Panc1 (cell line): ENCODE data around the gene BTRC. TPM values are rescaled to one million over a fixed set of nuclear protein-coding genes. Genes with fewer than 3 reads are reported as not detected.

Experiments used
- ATAC-seq: fragments of 200-7000 bp; cut with Tn5 transposase; 2 replicates; pipeline ENCODE4 v1.9.1; 2020; ENCODE audit warnings: mild to moderate bottlenecking, moderate library complexity
- BruUV-seq: library from RNA; stranded (reverse); fragments of 400-500 nt; replicated peaks from 2 replicates; lab custom pipeline; 2021; lab: Mats Ljungman, UMichigan
- CTCF ChIA-PET: fragments of 300-600 bp; sonication (Branson Sonifier 250); formaldehyde crosslinking; loops from one replicate; lab custom pipeline; 2022; ENCODE audit warnings: antibody characterized with exemption; lab: Charles Lee
- POLR2A ChIA-PET: fragments of 300-600 bp; sonication (Branson Sonifier 250); formaldehyde crosslinking; loops from one replicate; lab custom pipeline; 2022; ENCODE audit warnings: antibody characterized with exemption; lab: Charles Lee
- DNase-seq: peaks from one replicate; pipeline ENCODE4 v3.0.0-alpha.2; 2010; ENCODE audit warnings: low read depth, low spot score
- H3K27ac ChIP-seq: 2 replicates; pipeline ENCODE4 v1.5.1; 2011; ENCODE audit warnings: mild to moderate bottlenecking, low read length, inconsistent platforms
- H3K27me3 ChIP-seq: fragments of 200-500 bp; sonication (Bioruptor generic); 2 replicates; pipeline ENCODE4 v1.6.0; 2014; ENCODE audit warnings: low read length, inconsistent platforms; ENCODE audit not compliant: control insufficient read depth, insufficient read depth
- H3K36me3 ChIP-seq: fragments of 200-500 bp; sonication (Bioruptor generic); 2 replicates; pipeline ENCODE4 v1.5.1; 2014; ENCODE audit warnings: inconsistent platforms, mild to moderate bottlenecking, low read length, moderate library complexity; ENCODE audit not compliant: control insufficient read depth, insufficient read depth
- H3K4me1 ChIP-seq: 2 replicates; pipeline ENCODE4 v1.5.1; 2011; ENCODE audit warnings: inconsistent platforms, mild to moderate bottlenecking, low read length, moderate library complexity; ENCODE audit not compliant: control insufficient read depth, insufficient read depth
- H3K4me3 ChIP-seq, 2 experiments: 2 replicates each; pipeline ENCODE4 v1.5.1; 2011 to 2012; ENCODE audit warnings: low read depth in 2 of 2, low read length in 2 of 2, mild to moderate bottlenecking in 2 of 2, inconsistent platforms in 1 of 2, moderate library complexity in 1 of 2
- H3K9me3 ChIP-seq: fragments of 200-500 bp; sonication (Bioruptor generic); 2 replicates; pipeline ENCODE4 v1.5.1; 2014; ENCODE audit warnings: low read depth, mild to moderate bottlenecking, inconsistent platforms, low read length, moderate library complexity; ENCODE audit not compliant: control insufficient read depth, insufficient read depth
- CTCF ChIP-seq: fragments of 450-650 bp; IDR thresholded peaks from 2 replicates; pipeline ENCODE4 v1.5.1; 2017; ENCODE audit warnings: mild to moderate bottlenecking
- POLR2AphosphoS5 ChIP-seq: IDR thresholded peaks from 2 replicates; pipeline ENCODE4 v1.6.1; 2012; ENCODE audit warnings: mild to moderate bottlenecking, low read depth, low read length, moderate library complexity
- REST ChIP-seq, 2 experiments: IDR thresholded peaks; 2 replicates each; pipeline ENCODE4 v1.6.1; 2011 to 2012; ENCODE audit warnings: low read depth in 2 of 2, control low read depth in 1 of 2, low read length in 1 of 2, mild to moderate bottlenecking in 1 of 2, moderate library complexity in 1 of 2; ENCODE audit not compliant: insufficient read depth in 1 of 2
- SIN3A ChIP-seq: IDR thresholded peaks from 2 replicates; pipeline ENCODE4 v1.6.1; 2012; ENCODE audit warnings: low read depth, mild to moderate bottlenecking, low read length, moderate library complexity, borderline replicate concordance; ENCODE audit not compliant: insufficient read depth
- TCF7L2 ChIP-seq: IDR thresholded peaks from 2 replicates; pipeline ENCODE4 v1.6.1; 2011; ENCODE audit warnings: mild to moderate bottlenecking, low read depth, low read length, inconsistent platforms
- in situ Hi-C: cut with HindIII; loops from 2 replicates; pipeline ENCODE4 v1.10.0; 2016; ENCODE audit warnings: low sequenced_read_pairs, low pct_unique_long_range_greater_than_20kb
- intact Hi-C: fragments of 100-400 bp; cut with micrococcal nuclease; formaldehyde crosslinking; loops from one replicate; pipeline ENCODE4 v1.10.0; 2022; ENCODE audit not compliant: unreplicated experiment
- total RNA-seq: library from RNA; stranded (reverse); gene quantifications from one replicate; pipeline ENCODE4 v1.2.1, GENCODE V29; 2021; ENCODE audit not compliant: unreplicated experiment

The BTRC gene
- total RNA-seq, 1 experiment from 2014 or later = 22.1 TPM

- Histone ChIP-seq H3K4me1 (peaks cover 7% of the 10 kb centered on the region; the same call in 1 of the 2 replicates), H3K27ac (no peak overlapping the region), H3K27me3 (peaks cover 3% of the 10 kb centered on the region; the same call in 1 of the 2 replicates), H3K9me3 (no peaks in the 10 kb centered on the region), H3K36me3 (no peaks in the 10 kb centered on the region), H3K4me3 (no peak overlapping the region)
- ATAC-seq (no peak), DNase-seq (no peak)
- CTCF ChIA-PET = interaction anchor here (0.6 kb wide), 1 partner anchor 505 kb away, joined by 6 read pairs; no protein-coding TSS in a partner anchor
- POLR2A ChIA-PET = interaction anchor here (0.7 kb wide), 1 partner anchor 1104 kb away, joined by 3 read pairs; no protein-coding TSS in a partner anchor
- in situ Hi-C loops (no loop called here), intact Hi-C loops (no loop called here)
- no peak for TF ChIP-seq POLR2AphosphoS5
- no peak for TF ChIP-seq CTCF
- no peak for TF ChIP-seq TCF7L2
- TF ChIP-seq REST (IDR thresholded peaks at IDR 0.05; ENCODE audit: insufficient read depth in 1 of 2, low read depth in 2 of 2, low read length in 1 of 2) = no peak
- no peak for TF ChIP-seq SIN3A
- no TSS peak for BruUV-seq
Measured at GRCh38 chr10:101572126-101572525, 218.2 kb downstream of the BTRC start.

- Histone ChIP-seq H3K4me1 (peaks cover 7% of the 10 kb centered on the region; the same call in 1 of the 2 replicates), H3K27ac (no peak overlapping the region), H3K36me3 (no peaks in the 10 kb centered on the region), H3K27me3 (no peaks in the 10 kb centered on the region), H3K4me3 (no peak overlapping the region), H3K9me3 (no peaks in the 10 kb centered on the region)
- in situ Hi-C loops = no loop called here
- TF ChIP-seq REST (IDR thresholded peaks at IDR 0.05; ENCODE audit: insufficient read depth in 1 of 2, low read depth in 2 of 2, low read length in 1 of 2) = no peak
- TF ChIP-seq SIN3A = no peak
- no peak for TF ChIP-seq POLR2AphosphoS5
- TF ChIP-seq CTCF = no peak
- no peak for TF ChIP-seq TCF7L2
- ChIA-PET POLR2A (interaction anchor here (0.6 to 0.7 kb wide), 2 partner anchors 281 to 1104 kb away, joined by 3 to 5 read pairs; no protein-coding TSS in a partner anchor), CTCF (interaction anchor here (0.6 kb wide), 1 partner anchor 131 kb away, joined by 5 read pairs; no protein-coding TSS in a partner anchor)
- no peak for ATAC-seq
- DNase-seq = no peak
- BruUV-seq = no TSS peak
- intact Hi-C loops = no loop called here
Measured at GRCh38 chr10:101572785-101573184, 218.8 kb downstream of the BTRC start.
